CD4-positive, CD25-positive, alpha-beta regulatory T cell (primary cell): Measurements from ENCODE around the gene ABITRAM. TPM values are rescaled to one million over a fixed set of nuclear protein-coding genes. Genes with fewer than 3 reads are reported as not detected.
"Not testable (repeated sequence)": the region's sequence is repeated elsewhere in the genome, so short reads cannot be mapped to it uniquely, and the experiment has no call there.

ENCODE experiments used
- ATAC-seq, 2 donors: fragments of 150-1000 bp; cut with Tn5 transposase; one replicate each; pipeline ENCODE4 v1.10.0; 2021; ENCODE audit warnings: low read depth in 2 of 2, moderate number of reproducible peaks in 2 of 2, moderate library complexity in 1 of 2
- DNase-seq, 3 donors: peaks; one replicate each; pipeline versions ENCODE4 v3.0.0 to v3.0.0-alpha.2; 2012 to 2022; ENCODE audit warnings: mixed read lengths in 1 of 3
- H3K27ac ChIP-seq: one replicate; pipeline ENCODE4 v1.7.0; 2013; ENCODE audit warnings: mild to moderate bottlenecking, low read length; ENCODE audit not compliant: insufficient read depth, poor library complexity, severe bottlenecking
- H3K27me3 ChIP-seq: one replicate; pipeline ENCODE4 v1.7.0; 2013; ENCODE audit warnings: low read length; ENCODE audit not compliant: control insufficient read depth, insufficient read depth
- H3K36me3 ChIP-seq: one replicate; pipeline ENCODE4 v1.7.0; 2013; ENCODE audit warnings: mild to moderate bottlenecking, low read length, moderate library complexity; ENCODE audit not compliant: control insufficient read depth, insufficient read depth
- H3K4me1 ChIP-seq: 2 replicates; pipeline ENCODE4 v1.7.0; 2013; ENCODE audit warnings: mild to moderate bottlenecking, low read length; ENCODE audit not compliant: insufficient read depth, control insufficient read depth, poor library complexity, severe bottlenecking
- H3K4me3 ChIP-seq: one replicate; pipeline ENCODE4 v1.7.0; 2013; ENCODE audit warnings: low read depth, mild to moderate bottlenecking, low read length, moderate library complexity
- H3K9me3 ChIP-seq, 2 experiments: 1 replicate in 1 of 2; 2 replicates in 1 of 2; pipeline ENCODE4 v1.7.0; 2013; ENCODE audit warnings: low read length in 2 of 2, mild to moderate bottlenecking in 1 of 2, moderate library complexity in 1 of 2; ENCODE audit not compliant: control insufficient read depth in 2 of 2
- H3K27ac Mint-ChIP-seq, 3 donors: one replicate each; pipeline ENCODE4 v1.8.0; 2020 to 2022; ENCODE audit warnings: mild to moderate bottlenecking in 3 of 3, mixed read lengths in 3 of 3, moderate library complexity in 2 of 3
- H3K27me3 Mint-ChIP-seq: one replicate; pipeline ENCODE4 v1.8.0; 2022; ENCODE audit warnings: mild to moderate bottlenecking, mixed read lengths
- H3K36me3 Mint-ChIP-seq: one replicate; pipeline ENCODE4 v1.8.0; 2020; ENCODE audit warnings: mixed read lengths
- H3K4me1 Mint-ChIP-seq, 4 donors: one replicate each; pipeline ENCODE4 v1.8.0; 2020 to 2022; ENCODE audit warnings: mixed read lengths in 4 of 4, mild to moderate bottlenecking in 1 of 4
- H3K4me3 Mint-ChIP-seq, 4 donors: one replicate each; pipeline ENCODE4 v1.8.0; 2020 to 2022; ENCODE audit warnings: mild to moderate bottlenecking in 4 of 4, mixed read lengths in 4 of 4, moderate library complexity in 3 of 4
- H3K9me3 Mint-ChIP-seq, 7 donors: one replicate each; pipeline ENCODE4 v1.8.0; 2020 to 2022; ENCODE audit warnings: mixed read lengths in 7 of 7, mild to moderate bottlenecking in 3 of 7, moderate library complexity in 2 of 7
- polyA plus RNA-seq, 4 donors: library from polyadenylated mRNA; unstranded; fragments of 300-500 nt; fragmentation: Illumina TruSeq; gene quantifications; one replicate each; pipeline ENCODE4 v1.2.3, GENCODE V29; 2021
- total RNA-seq: library from RNA; stranded (reverse); gene quantifications from one replicate; pipeline ENCODE4 v1.2.3, GENCODE V29; 2022

Gene ABITRAM
- total and polyA plus RNA-seq, 5 donors from 2014 or later, result 6.2 to 21.4 (median 14.2) TPM

DNA sequence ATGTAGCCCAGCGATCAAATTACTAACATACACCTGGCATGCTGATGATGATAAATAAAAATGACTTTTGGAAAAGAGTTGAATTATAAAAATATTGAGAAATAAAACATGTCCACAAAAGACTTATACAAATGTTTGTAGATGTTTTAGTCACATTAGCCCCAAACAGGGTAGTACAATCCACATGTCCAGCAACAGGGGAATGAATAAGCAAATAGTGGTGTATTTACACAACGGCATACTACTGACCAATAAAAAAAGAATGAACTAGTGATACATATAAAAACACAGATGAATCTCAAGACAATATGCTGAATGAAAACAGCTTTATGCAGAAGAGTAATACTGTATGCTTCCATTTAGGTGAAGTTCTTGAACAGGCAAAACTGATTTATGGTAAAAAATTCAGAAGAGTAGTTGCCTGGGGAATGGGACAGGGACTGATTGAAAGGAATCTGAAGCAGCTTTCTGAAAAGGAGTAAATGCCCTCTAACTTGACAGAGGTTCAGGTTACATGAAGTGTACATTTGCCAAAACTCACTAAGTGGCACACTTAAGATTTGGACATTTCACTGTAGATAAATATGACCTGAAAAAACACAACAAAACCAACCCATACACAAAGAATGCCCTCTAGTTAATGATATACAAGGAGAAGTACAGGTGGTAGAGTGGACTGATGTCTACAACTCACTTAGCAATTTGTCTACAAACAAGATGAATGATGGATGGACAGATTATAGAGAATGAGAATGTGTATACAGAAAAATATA is 36.7 kb upstream of the ABITRAM start:
- Mint-ChIP-seq H3K27me3 (no peaks in the 10 kb centered on the region), H3K4me1 (no peaks in the 10 kb centered on the region), H3K4me3 (no peak overlapping the region), H3K36me3 (peaks cover 65% of the 10 kb centered on the region), H3K9me3 (no peaks in the 10 kb centered on the region), H3K27ac (peak overlapping the region in 1 of 3 donors; percentile 53)
- ATAC-seq, result no peak
- Histone ChIP-seq H3K36me3 (peaks cover 88% of the 10 kb centered on the region), H3K27ac (no peak overlapping the region), H3K9me3 (no peaks in the 10 kb centered on the region), H3K4me1 (no peaks in the 10 kb centered on the region), H3K4me3 (no peak overlapping the region), H3K27me3 (no peaks in the 10 kb centered on the region)
- DNase-seq, result no peak

DNA sequence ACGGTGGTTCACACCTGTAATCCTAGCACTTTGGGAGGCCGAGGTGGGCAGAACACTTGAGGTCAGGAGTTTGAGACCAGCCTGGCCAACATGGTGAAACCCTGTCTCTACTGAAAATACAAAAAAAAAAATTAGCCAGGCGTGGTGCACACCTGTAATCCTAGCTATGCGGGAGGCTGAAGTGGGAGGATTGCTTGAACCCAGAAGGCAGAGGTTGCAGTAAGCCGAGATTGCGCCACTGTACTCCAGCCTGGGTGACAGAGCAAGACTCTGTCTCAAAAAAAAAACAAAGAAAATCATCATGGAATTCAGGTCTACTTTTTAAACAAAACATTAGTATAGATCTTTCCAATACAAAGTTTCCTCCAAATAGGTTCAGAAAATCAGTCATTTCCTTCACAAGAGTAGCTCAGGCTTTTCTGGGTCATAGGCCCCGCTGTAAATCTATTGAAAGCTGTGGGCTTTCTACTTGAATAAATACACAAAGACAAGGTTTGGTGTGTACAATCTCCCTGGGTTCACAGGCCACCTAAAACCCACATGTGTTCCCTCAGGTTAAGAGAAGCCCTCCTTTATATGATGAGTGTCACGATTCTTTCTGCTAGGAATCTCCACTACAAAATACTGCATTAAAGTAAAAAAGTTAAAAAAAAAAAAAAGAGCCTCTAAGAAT is 35.0 kb upstream of the ABITRAM start:
- not testable (repeated sequence) for H3K4me3 Mint-ChIP-seq, DNase-seq, H3K4me1 ChIP-seq, ATAC-seq, H3K27ac ChIP-seq, H3K4me3 ChIP-seq, H3K9me3 ChIP-seq, H3K9me3 Mint-ChIP-seq, H3K4me1 Mint-ChIP-seq, H3K27me3 Mint-ChIP-seq, H3K27me3 ChIP-seq
- H3K36me3 ChIP-seq, result peaks cover 87% of the 10 kb centered on the region
- Mint-ChIP-seq H3K27ac (peak overlapping the region in 1 of 3 donors; percentile 77), H3K36me3 (peaks cover 68% of the 10 kb centered on the region)

DNA sequence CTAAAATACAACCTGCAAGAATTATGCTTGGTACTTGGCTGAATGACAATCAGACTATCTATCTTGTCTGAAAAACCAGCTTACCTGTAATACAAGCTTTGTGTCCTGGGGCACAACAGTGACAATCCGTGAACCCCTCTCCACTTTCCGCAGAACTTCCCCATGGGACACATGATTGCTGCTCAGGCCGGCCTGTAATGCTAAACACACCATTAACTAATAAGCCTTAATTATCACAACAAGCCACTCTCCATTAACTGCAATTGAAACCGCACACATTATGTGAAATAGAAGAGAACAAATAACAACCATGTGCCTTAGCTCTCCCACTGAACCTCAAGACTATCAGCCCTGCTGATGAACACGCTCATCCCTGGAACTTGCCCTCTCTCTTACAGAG is 34.0 kb upstream of the ABITRAM start:
- ATAC-seq, result no peak
- Histone ChIP-seq H3K9me3 (no peaks in the 10 kb centered on the region), H3K4me3 (no peak overlapping the region), H3K27ac (no peak overlapping the region), H3K27me3 (no peaks in the 10 kb centered on the region), H3K36me3 (peaks cover 87% of the 10 kb centered on the region), H3K4me1 (no peaks in the 10 kb centered on the region)
- DNase-seq, result no peak
- no peaks in the 10 kb centered on the region for H3K4me1 Mint-ChIP-seq
- H3K4me3 Mint-ChIP-seq, result no peak overlapping the region
- H3K27me3 Mint-ChIP-seq, result no peaks in the 10 kb centered on the region
- H3K27ac Mint-ChIP-seq, result peak overlapping the region in 2 of 3 donors; percentile 26 to 46
- H3K36me3 Mint-ChIP-seq, result peaks cover 70% of the 10 kb centered on the region
- no peaks in the 10 kb centered on the region for H3K9me3 Mint-ChIP-seq

DNA sequence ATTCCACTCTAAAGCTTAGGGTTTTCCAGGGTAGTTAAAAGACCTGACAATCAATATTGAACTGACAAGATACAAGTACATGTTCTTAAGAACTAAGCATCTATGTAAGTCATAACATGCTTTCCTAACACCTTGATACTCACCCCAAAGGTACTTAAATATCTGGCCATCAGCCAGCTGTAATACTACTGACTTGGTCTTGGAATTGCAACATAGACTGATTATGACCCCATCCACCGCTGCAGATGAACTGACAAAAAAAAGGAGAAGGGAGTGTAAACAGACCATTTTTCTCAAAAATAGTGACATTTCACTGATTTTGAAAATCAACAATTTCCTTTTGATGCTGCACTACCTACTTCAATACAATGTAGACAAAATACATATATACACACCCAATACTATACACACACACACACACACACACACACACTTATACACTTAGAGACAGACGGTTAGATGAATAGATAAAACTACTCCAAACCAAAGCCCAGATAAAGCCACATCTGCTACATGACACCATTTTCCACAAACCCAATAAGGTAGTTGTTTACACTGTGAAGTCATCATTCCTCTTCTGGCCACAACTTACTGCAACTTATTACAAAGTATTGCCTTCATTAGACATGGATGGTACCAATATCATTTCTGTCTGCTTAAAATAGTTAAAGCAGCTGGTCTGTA is 30.6 kb upstream of the ABITRAM start:
- H3K4me3 ChIP-seq, result no peak overlapping the region

DNA sequence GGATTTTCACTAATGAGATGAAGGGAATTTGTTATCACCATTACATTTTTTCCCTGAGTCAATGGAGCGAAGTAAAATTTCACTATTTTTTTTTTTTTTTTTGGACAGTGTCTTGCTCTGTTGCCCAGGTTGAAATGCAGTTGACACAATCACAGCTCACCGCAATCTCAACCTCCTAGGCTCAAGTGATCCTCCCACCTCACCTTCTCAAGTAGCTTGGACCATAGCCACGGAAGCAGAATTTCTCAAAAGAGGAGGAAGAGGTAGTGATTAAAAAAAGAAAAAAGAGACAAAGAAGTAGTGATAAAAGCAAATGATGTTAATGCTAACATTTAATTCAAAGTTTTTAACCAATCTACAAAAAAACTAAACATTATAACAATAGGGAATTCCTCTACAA is 30.0 kb upstream of the ABITRAM start:
- no peak for ATAC-seq
- Histone ChIP-seq H3K27me3 (no peaks in the 10 kb centered on the region), H3K4me3 (no peak overlapping the region), H3K36me3 (peaks cover 92% of the 10 kb centered on the region), H3K27ac (no peak overlapping the region), H3K4me1 (no peaks in the 10 kb centered on the region), H3K9me3 (no peaks in the 10 kb centered on the region)
- Mint-ChIP-seq H3K27ac (no peak overlapping the region), H3K36me3 (peaks cover 64% of the 10 kb centered on the region), H3K27me3 (no peaks in the 10 kb centered on the region), H3K4me3 (no peak overlapping the region), H3K9me3 (no peaks in the 10 kb centered on the region), H3K4me1 (no peaks in the 10 kb centered on the region)
- DNase-seq, result no peak

More for the DNA sequence above, 30.6 kb upstream of the ABITRAM start:
- Histone ChIP-seq H3K27ac (no peak overlapping the region), H3K36me3 (peaks cover 93% of the 10 kb centered on the region), H3K9me3 (no peaks in the 10 kb centered on the region), H3K27me3 (no peaks in the 10 kb centered on the region), H3K4me1 (no peaks in the 10 kb centered on the region)
- no peak for ATAC-seq
- Mint-ChIP-seq H3K4me3 (no peak overlapping the region), H3K9me3 (no peaks in the 10 kb centered on the region), H3K27ac (no peak overlapping the region), H3K4me1 (no peaks in the 10 kb centered on the region), H3K27me3 (no peaks in the 10 kb centered on the region), H3K36me3 (peaks cover 62% of the 10 kb centered on the region)
- no peak for DNase-seq

DNA sequence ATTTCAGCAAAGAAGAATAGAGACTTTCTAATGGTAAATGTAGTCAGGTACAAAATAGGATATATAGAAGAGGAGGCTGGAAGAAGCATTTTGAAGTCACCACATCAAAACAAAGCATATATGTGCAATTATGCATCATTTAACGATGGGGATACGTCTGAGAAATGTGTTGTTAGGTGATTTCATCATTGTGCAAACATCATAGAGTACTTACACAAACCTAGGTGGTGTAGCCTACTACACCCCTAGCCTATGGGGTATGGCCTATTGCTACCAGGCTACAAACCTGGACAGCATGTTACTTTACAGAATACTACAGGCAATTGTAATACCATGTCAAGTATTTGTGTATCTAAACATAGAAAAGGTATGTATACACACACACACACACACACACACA is 28.7 kb upstream of the ABITRAM start:
- H3K4me3 Mint-ChIP-seq, result no peak overlapping the region
- Histone ChIP-seq H3K27ac (no peak overlapping the region), H3K27me3 (no peaks in the 10 kb centered on the region), H3K4me1 (no peaks in the 10 kb centered on the region), H3K9me3 (no peaks in the 10 kb centered on the region), H3K36me3 (peaks cover 91% of the 10 kb centered on the region), H3K4me3 (no peak overlapping the region)
- ATAC-seq (no peak), DNase-seq (no peak)
- H3K36me3 Mint-ChIP-seq, result peaks cover 67% of the 10 kb centered on the region
- H3K27me3 Mint-ChIP-seq, result no peaks in the 10 kb centered on the region
- peaks cover 0 to 1% (median 0%) of the 10 kb centered on the region in 4 donors for H3K4me1 Mint-ChIP-seq
- H3K27ac Mint-ChIP-seq, result peak overlapping the region in 1 of 3 donors; percentile 61
- H3K9me3 Mint-ChIP-seq, result no peaks in the 10 kb centered on the region

DNA sequence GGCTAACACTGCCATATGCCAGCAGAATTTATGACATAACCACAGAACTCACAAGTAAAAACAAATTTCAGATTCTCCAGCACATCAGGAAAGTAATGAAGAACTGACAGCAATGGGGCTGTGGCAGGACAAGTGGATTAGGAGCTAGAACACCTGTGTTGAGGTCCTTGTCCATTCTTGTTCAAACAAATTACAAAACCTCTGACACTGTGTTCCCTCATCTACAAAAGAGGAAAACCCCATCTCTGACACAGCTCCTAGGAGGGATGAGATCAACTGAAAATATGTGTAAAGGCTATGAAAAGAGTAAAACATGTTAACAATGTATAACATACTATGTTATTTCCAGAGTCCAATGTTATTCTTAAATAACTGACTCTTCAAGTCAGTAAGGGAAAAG is 23.8 kb upstream of the ABITRAM start:
- peaks cover 60% of the 10 kb centered on the region for H3K36me3 Mint-ChIP-seq
- peak overlapping the region; percentile 45 to 70 (median 45) for H3K27ac Mint-ChIP-seq

More for the DNA sequence above, 23.8 kb upstream of the ABITRAM start:
- Histone ChIP-seq H3K4me3 (no peak overlapping the region), H3K36me3 (peaks cover 81% of the 10 kb centered on the region), H3K27me3 (no peaks in the 10 kb centered on the region), H3K9me3 (no peaks in the 10 kb centered on the region), H3K4me1 (peaks cover 14% of the 10 kb centered on the region), H3K27ac (no peak overlapping the region)
- Mint-ChIP-seq H3K9me3 (no peaks in the 10 kb centered on the region), H3K4me1 (peaks cover 9 to 23% (median 15%) of the 10 kb centered on the region in 4 donors), H3K27me3 (no peaks in the 10 kb centered on the region), H3K4me3 (no peak overlapping the region)
- ATAC-seq, result no peak
- DNase-seq, result no peak
